NCI-H1092 treated with DMSO at 0.1 percent for 48 hours (cell line): ENCODE results near the gene KRTAP10-8.
"Not testable (repeated sequence)": the region's sequence is repeated elsewhere in the genome, so short reads cannot be mapped to it uniquely, and the experiment has no call there.

Experiments
- DNase-seq: peaks from one replicate; lab custom pipeline; 2025; lab: John Stamatoyannopoulos, UW

KRTAP10-8 gene

GRCh38 chr21:44579056-44579832 is 32.6 kb upstream of the KRTAP10-8 start:
- DNase-seq = no peak

- no peak for DNase-seq
These were observed 32.1 kb upstream of the KRTAP10-8 start for GRCh38 chr21:44579833-44580144.

GRCh38 chr21:44580231-44580821 is 31.6 kb upstream of the KRTAP10-8 start, which contains the start of gene KRTAP10-5:
Gene KRTAP10-5 (minus strand): TSS chr21:44580604. CDS start chr21:44580578, 26 bp downstream.
- not testable (repeated sequence) for DNase-seq

- DNase-seq = no peak
These were observed 30.7 kb upstream of the KRTAP10-8 start for GRCh38 chr21:44581158-44581557.

GRCh38 chr21:44582055-44582454 is 29.8 kb upstream of the KRTAP10-8 start:
- no peak for DNase-seq

- no peak for DNase-seq
These were observed 28.6 kb upstream of the KRTAP10-8 start for GRCh38 chr21:44583089-44583799.

GRCh38 chr21:44583800-44584147 is 28.1 kb upstream of the KRTAP10-8 start:
- no peak for DNase-seq

- no peak for DNase-seq
These were observed 26.0 kb upstream of the KRTAP10-8 start for GRCh38 chr21:44585892-44586291.

- DNase-seq = no peak
These were observed 22.8 kb upstream of the KRTAP10-8 start for GRCh38 chr21:44589094-44589493.

GRCh38 chr21:44589586-44590305 is 22.1 kb upstream of the KRTAP10-8 start:
- DNase-seq = no peak

GRCh38 chr21:44590311-44590721 is 21.6 kb upstream of the KRTAP10-8 start:
- no peak for DNase-seq

GRCh38 chr21:44590897-44591800 is 20.7 kb upstream of the KRTAP10-8 start:
- DNase-seq = not testable (repeated sequence)

GRCh38 chr21:44591801-44592130 is 20.1 kb upstream of the KRTAP10-8 start:
- DNase-seq = peak; percentile 12

GRCh38 chr21:44592446-44593311 is 19.2 kb upstream of the KRTAP10-8 start, which contains the start of gene KRTAP10-6:
Gene KRTAP10-6 (minus strand): TSS chr21:44592505. CDS start chr21:44592484, 21 bp downstream.
- no peak for DNase-seq

- DNase-seq = no peak
These were observed 18.1 kb upstream of the KRTAP10-8 start for GRCh38 chr21:44593598-44594405.

GRCh38 chr21:44594406-44594916 is 17.4 kb upstream of the KRTAP10-8 start:
- no peak for DNase-seq

GRCh38 chr21:44595524-44595923 is 16.4 kb upstream of the KRTAP10-8 start:
- DNase-seq = no peak

- DNase-seq = no peak
These were observed 15.7 kb upstream of the KRTAP10-8 start for GRCh38 chr21:44596068-44596725.

- no peak for DNase-seq
These were observed 13.8 kb upstream of the KRTAP10-8 start for GRCh38 chr21:44598061-44598460.
